SH-SY5Y (cell line): Measurements from ENCODE around the gene EML3.

ENCODE experiments used
- GATA2 ChIP-seq: IDR thresholded peaks from 2 replicates; pipeline ENCODE4 v1.6.1; 2011; ENCODE audit warnings: mild to moderate bottlenecking, low read depth, low read length
- GATA3 ChIP-seq: IDR thresholded peaks from 2 replicates; pipeline ENCODE4 v1.6.1; 2011; ENCODE audit warnings: low read depth, mild to moderate bottlenecking, low read length, moderate library complexity

GRCh38 chr11:62610403-62610802 lies 2.2 kb downstream of the EML3 start:
- TF ChIP-seq GATA2 (no peak), GATA3 (no peak)
